GM19239 (cell line): ENCODE data around the gene PTPRH.
"Not testable (repeated sequence)": the region's sequence is repeated elsewhere in the genome, so short reads cannot be mapped to it uniquely, and the experiment has no call there.

Experiments
- DNase-seq: peaks from one replicate; pipeline ENCODE4 v3.0.0; 2011; ENCODE audit warnings: low spot score; ENCODE audit not compliant: insufficient read length
- FAIRE-seq: peaks from 2 replicates; lab custom pipeline; 2011; peaks lifted over from hg19 to GRCh38; lab: Jason Lieb, UNC

Gene PTPRH

GRCh38 chr19:55161571-55162322 lies 47.6 kb downstream of the PTPRH start:
- DNase-seq (no peak), FAIRE-seq (no peak)

GRCh38 chr19:55160986-55161365 lies 48.3 kb downstream of the PTPRH start:
- no peak for FAIRE-seq
- no peak for DNase-seq

- FAIRE-seq (peak; percentile 89), DNase-seq (peak; percentile 98)
Observed at GRCh38 chr19:55160128-55160985, 48.9 kb downstream of the PTPRH start.

- no peak for FAIRE-seq
Observed at GRCh38 chr19:55158848-55159749, 50.2 kb downstream of the PTPRH start.

GRCh38 chr19:55158423-55158822 lies 50.9 kb downstream of the PTPRH start:
- FAIRE-seq (no peak), DNase-seq (no peak)

More at GRCh38 chr19:55158848-55159749, 50.2 kb downstream of the PTPRH start:
- DNase-seq: no peak

GRCh38 chr19:55157064-55157908 lies 52.0 kb downstream of the PTPRH start, which contains the start of gene TNNI3:
Gene TNNI3, minus strand, starts transcription at chr19:55157732. Its CDS starts 143 bp downstream, at chr19:55157589.
- FAIRE-seq (no peak), DNase-seq (no peak)

- FAIRE-seq (no peak), DNase-seq (no peak)
Observed at GRCh38 chr19:55156202-55157063, 52.9 kb downstream of the PTPRH start.

GRCh38 chr19:55155784-55156183 lies 53.5 kb downstream of the PTPRH start:
- not testable (repeated sequence) for FAIRE-seq, DNase-seq

- FAIRE-seq: no peak
Observed at GRCh38 chr19:55153652-55154264, 55.5 kb downstream of the PTPRH start.

GRCh38 chr19:55152017-55152416 lies 57.3 kb downstream of the PTPRH start:
- DNase-seq: no peak
- FAIRE-seq: no peak

More at GRCh38 chr19:55153652-55154264, 55.5 kb downstream of the PTPRH start:
- DNase-seq: no peak

- no peak for DNase-seq
- FAIRE-seq: no peak
Observed at GRCh38 chr19:55149078-55150003, 60.0 kb downstream of the PTPRH start, which contains the start of gene TNNT1. Gene TNNT1, minus strand, starts transcription at chr19:55149206. Its CDS starts 2,049 bp downstream, at chr19:55147157.

- FAIRE-seq (no peak), DNase-seq (no peak)
Observed at GRCh38 chr19:55147545-55148251, 61.6 kb downstream of the PTPRH start.

GRCh38 chr19:55146705-55147273 lies 62.5 kb downstream of the PTPRH start:
- no peak for DNase-seq
- no peak for FAIRE-seq

- no peak for FAIRE-seq
Observed at GRCh38 chr19:55146078-55146704, 63.1 kb downstream of the PTPRH start.

GRCh38 chr19:55145232-55145631 lies 64.1 kb downstream of the PTPRH start:
- no peak for FAIRE-seq

More at GRCh38 chr19:55146078-55146704, 63.1 kb downstream of the PTPRH start:
- DNase-seq: no peak

More at GRCh38 chr19:55145232-55145631, 64.1 kb downstream of the PTPRH start:
- no peak for DNase-seq
